Raji (cell line): Measurements from ENCODE around the gene PDE1C.

Experiments
- POLR2A ChIP-seq: IDR thresholded peaks from 2 replicates; pipeline ENCODE4 v1.6.1; 2011; ENCODE audit warnings: low read depth, low read length, control low read depth; ENCODE audit not compliant: insufficient read depth

The PDE1C gene

DNA sequence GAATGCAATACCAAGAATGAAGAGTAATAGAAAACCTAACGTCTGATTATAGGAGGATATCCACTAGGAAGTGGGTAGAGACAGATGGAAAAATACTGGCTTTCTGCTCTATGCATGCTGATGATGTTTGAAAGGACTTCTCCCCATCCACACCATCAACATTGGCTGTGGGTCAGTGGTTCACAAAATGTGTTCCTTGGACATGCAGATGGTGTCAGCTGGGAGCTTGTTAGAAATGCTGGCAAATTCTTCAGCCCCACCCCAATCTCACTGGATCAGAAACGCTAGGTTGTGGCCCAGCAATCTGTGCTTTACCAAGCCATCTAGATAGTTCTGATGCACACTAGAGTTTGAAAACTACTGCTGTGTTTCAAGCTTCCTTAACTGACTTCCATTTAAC is 219.1 kb downstream of the PDE1C start:
- TF ChIP-seq POLR2A, result no peak

DNA sequence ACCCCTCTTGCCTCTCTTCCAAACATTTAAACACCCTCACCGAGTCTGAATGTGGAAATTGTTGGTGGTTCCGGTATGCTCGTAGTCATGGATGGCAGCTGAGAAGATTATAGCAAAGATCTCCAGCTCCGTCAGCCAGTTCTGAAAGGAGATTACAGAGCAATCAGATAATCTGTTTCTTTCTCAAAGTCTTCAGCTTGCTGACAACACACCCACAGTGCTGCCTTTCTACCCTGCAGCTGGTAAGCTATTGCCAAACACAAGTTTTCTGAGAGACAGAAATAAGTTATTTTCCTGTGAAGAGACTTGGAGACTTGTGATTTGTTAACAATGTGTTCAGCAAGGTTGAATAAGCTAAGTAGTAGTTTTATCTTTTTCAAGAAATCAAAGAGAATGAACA is 219.6 kb downstream of the PDE1C start:
- no peak for TF ChIP-seq POLR2A

- TF ChIP-seq POLR2A, result no peak
These were observed 220.1 kb downstream of the PDE1C start for GRCh38 chr7:31850066-31850465.

DNA sequence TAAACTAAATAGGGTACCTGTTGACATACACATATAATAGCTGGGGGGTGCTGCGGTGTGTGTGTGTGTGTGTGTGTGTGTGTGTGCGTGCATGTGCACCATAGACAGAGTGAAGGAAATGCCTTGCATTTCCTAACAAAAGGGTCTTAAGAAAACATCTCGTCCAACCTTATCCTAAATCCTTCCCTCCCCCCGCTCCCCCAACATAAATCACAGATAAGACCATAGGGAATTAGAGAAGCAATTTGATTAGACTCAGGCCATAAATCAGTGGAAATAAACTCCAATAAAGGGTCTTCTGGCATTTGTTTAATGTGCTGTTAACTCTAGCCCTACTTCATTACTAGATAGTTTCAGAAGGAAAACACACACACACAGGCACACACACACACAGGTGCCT is 234.7 kb downstream of the PDE1C start:
- TF ChIP-seq POLR2A, result no peak

DNA sequence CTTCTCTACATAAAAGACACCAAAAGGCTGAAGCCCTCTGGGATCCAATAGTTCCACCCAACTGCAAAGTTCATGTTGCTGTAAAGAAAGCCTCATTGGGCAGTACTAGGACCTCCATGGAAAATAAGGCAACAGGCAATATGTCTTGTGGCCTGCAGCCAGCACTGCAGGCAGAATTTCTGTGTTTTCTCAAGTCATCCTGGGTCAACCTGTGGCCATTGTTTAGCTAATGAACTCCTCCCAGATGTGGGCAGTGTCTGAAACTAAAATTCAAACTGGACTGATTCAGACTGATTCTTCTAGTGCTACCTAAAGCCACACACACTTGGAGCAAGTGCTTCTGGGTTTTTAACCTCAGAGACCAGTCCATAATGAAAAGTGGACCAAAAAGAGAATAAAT is 241.7 kb downstream of the PDE1C start:
- TF ChIP-seq POLR2A, result no peak

GRCh38 chr7:31825576-31825975 is 244.6 kb downstream of the PDE1C start:
- TF ChIP-seq POLR2A, result no peak

DNA sequence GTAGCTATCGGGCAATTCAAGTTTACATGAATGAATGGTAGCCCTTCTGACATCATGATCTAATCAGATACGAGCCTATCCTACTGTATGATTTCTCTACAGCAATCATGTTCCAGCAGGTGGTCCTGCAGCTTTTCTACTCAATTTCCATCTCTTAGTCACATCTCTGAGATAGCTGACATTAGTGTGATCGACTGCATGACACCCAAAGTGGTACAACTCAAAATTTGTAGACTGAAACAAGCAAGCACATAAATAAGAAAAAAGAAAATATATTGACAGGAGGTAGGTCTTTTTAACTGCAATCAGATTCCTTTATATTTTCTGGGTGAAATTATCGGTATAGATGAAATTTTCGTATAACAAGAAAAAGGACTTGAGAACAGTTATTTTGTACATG is 251.2 kb downstream of the PDE1C start:
- TF ChIP-seq POLR2A, result no peak

GRCh38 chr7:31816810-31817209 is 253.4 kb downstream of the PDE1C start:
- TF ChIP-seq POLR2A, result no peak

DNA sequence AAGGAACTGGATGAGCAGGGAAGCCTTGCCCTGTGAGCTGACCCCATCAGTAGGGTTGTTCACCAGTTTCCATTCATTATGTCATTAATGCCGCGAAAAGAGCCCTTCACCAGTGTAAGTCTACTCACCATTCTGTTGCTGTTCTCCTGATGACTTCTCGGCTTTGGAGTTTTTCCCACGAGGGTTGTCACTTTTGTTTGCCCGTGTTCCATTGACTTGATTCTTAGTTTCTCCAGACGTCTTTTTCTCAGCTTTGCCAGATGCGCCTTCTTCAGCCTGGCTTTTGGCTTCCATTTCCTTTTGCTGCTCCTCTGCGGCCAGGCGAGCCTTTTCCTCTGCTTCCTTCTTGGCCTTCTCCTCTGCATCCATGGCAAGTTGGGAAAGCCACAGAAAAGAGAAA is 254.4 kb downstream of the PDE1C start:
- no peak for TF ChIP-seq POLR2A

- no peak for TF ChIP-seq POLR2A
These were observed 256.0 kb downstream of the PDE1C start for GRCh38 chr7:31814187-31814586.

GRCh38 chr7:31811650-31812461 is 258.4 kb downstream of the PDE1C start:
- no peak for TF ChIP-seq POLR2A

GRCh38 chr7:31805209-31805818 is 264.9 kb downstream of the PDE1C start:
- TF ChIP-seq POLR2A, result no peak

DNA sequence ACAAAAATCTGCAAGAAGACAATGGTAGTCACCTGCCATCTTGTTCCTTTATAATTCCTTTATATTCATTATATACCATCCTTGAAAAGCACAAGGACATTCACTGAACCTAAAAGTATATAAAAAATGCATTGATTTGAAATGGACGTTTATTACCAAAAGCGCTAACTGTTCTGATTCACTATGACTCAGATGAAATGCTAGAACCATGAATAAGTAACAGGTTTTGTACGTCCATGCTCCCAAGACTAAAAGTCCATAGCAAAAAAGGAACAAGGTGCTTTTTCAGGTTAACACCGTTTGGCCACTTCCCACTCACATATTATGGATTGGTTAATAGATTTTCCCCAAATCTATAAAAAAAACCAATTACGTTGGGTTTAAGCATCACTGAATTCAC is 273.8 kb downstream of the PDE1C start:
- TF ChIP-seq POLR2A, result no peak

- no peak for TF ChIP-seq POLR2A
These were observed 275.3 kb downstream of the PDE1C start for GRCh38 chr7:31794851-31795344.

DNA sequence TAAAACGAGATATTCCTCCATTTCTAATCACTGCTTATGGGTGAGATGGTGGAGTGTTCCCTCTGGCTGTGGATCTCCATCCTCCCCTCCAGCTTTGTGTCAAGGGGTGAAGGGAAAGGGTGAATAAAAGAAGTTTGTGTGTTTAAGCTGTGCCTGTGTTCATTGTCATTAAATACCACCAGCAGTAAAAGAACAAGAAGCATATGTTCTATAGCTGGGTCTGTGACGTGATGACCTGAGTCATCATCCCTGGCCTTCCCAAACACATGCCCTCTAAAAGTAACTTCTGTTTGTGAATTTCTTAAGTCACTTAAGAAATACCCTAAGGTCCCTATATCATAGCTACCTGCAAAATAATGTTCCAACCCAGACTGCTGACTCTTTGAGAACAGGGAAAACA is 278.3 kb downstream of the PDE1C start:
- no peak for TF ChIP-seq POLR2A

- TF ChIP-seq POLR2A, result no peak
These were observed 281.1 kb downstream of the PDE1C start for GRCh38 chr7:31788883-31789680.
